SK-N-SH treated with all-trans-retinoic acid at 6 μM for 48 hours (cell line): ENCODE results near the gene DISP3.

Experiments
- ATAC-seq: fragments of 200-7000 bp; cut with Tn5 transposase; 3 replicates; pipeline ENCODE4 v1.9.1; 2020; ENCODE audit warnings: mild to moderate bottlenecking, moderate library complexity
- ARNTL ChIP-seq: fragments of 450-650 bp; formaldehyde crosslinking; IDR thresholded peaks from 2 replicates; pipeline ENCODE4 v1.5.0; 2020; ENCODE audit warnings: low read depth, mild to moderate bottlenecking, moderate library complexity, borderline replicate concordance
- BACH2 ChIP-seq: fragments of 250-450 bp; sonication (Bioruptor Pico); IDR thresholded peaks from 2 replicates; pipeline ENCODE4 v1.9.0; 2021; ENCODE audit warnings: mild to moderate bottlenecking, borderline replicate concordance
- CREB5 ChIP-seq: fragments of 250-450 bp; sonication (Bioruptor Pico); IDR thresholded peaks from 2 replicates; pipeline ENCODE4 v1.5.1; 2020; ENCODE audit warnings: low read depth, mild to moderate bottlenecking, moderate library complexity
- CSDC2 ChIP-seq: fragments of 250-450 bp; sonication (Bioruptor Pico); IDR thresholded peaks from 2 replicates; pipeline ENCODE4 v1.5.0; 2020; ENCODE audit warnings: mild to moderate bottlenecking, moderate library complexity
- ESRRG ChIP-seq: fragments of 250-450 bp; sonication (Bioruptor Pico); IDR thresholded peaks from 2 replicates; pipeline ENCODE4 v1.6.1; 2021; ENCODE audit warnings: mild to moderate bottlenecking
- GLIS3 ChIP-seq: fragments of 250-450 bp; sonication (Bioruptor Pico); IDR thresholded peaks from 2 replicates; pipeline ENCODE4 v1.5.0; 2020; ENCODE audit warnings: mild to moderate bottlenecking, moderate library complexity
- ISL1 ChIP-seq: fragments of 250-450 bp; sonication (Bioruptor Pico); IDR thresholded peaks from 2 replicates; pipeline ENCODE4 v2.1.2; 2022; ENCODE audit warnings: mild to moderate bottlenecking, moderate library complexity
- OSR1 ChIP-seq: fragments of 250-450 bp; sonication (Bioruptor Pico); IDR thresholded peaks from 2 replicates; pipeline ENCODE4 v1.8.0; 2022; ENCODE audit warnings: moderate library complexity, mild to moderate bottlenecking, inconsistent platforms
- PATZ1 ChIP-seq: fragments of 250-450 bp; sonication (Bioruptor Pico); IDR thresholded peaks from 2 replicates; pipeline ENCODE4 v1.8.0; 2020; ENCODE audit warnings: mild to moderate bottlenecking, moderate library complexity, borderline replicate concordance
- POU6F1 ChIP-seq: fragments of 250-450 bp; sonication (Bioruptor Pico); IDR thresholded peaks from 2 replicates; pipeline ENCODE4 v1.8.0; 2021; ENCODE audit warnings: low read depth, mild to moderate bottlenecking, moderate library complexity, borderline replicate concordance
- PPARA ChIP-seq: fragments of 250-450 bp; sonication (Bioruptor Pico); IDR thresholded peaks from 2 replicates; pipeline ENCODE4 v1.5.0; 2020; ENCODE audit warnings: mild to moderate bottlenecking, borderline replicate concordance
- RARB ChIP-seq: fragments of 250-450 bp; sonication (Bioruptor Pico); IDR thresholded peaks from 2 replicates; pipeline ENCODE4 v1.8.0; 2021; ENCODE audit warnings: mild to moderate bottlenecking, moderate library complexity
- SNAI2 ChIP-seq: fragments of 250-450 bp; sonication (Bioruptor Pico); IDR thresholded peaks from 2 replicates; pipeline ENCODE4 v1.5.0; 2020; ENCODE audit warnings: mild to moderate bottlenecking, moderate library complexity
- TCF4 ChIP-seq: fragments of 250-450 bp; sonication (Bioruptor Pico); IDR thresholded peaks from 2 replicates; pipeline ENCODE4 v1.8.0; 2021; ENCODE audit warnings: mild to moderate bottlenecking, moderate library complexity, borderline replicate concordance
- TOX ChIP-seq: fragments of 250-450 bp; sonication (Bioruptor Pico); IDR thresholded peaks from 2 replicates; pipeline ENCODE4 v1.8.0; 2021; ENCODE audit warnings: mild to moderate bottlenecking, moderate library complexity, borderline replicate concordance
- TSHZ2 ChIP-seq: fragments of 250-450 bp; sonication (Bioruptor Pico); IDR thresholded peaks from 2 replicates; pipeline ENCODE4 v1.5.0; 2020; ENCODE audit warnings: mild to moderate bottlenecking, moderate library complexity
- ZC3H10 ChIP-seq: fragments of 250-450 bp; sonication (Bioruptor Pico); IDR thresholded peaks from 2 replicates; pipeline ENCODE4 v1.5.1; 2021; ENCODE audit warnings: mild to moderate bottlenecking, moderate library complexity
- ZFP3 ChIP-seq: fragments of 250-450 bp; sonication (Bioruptor Pico); IDR thresholded peaks from 2 replicates; pipeline ENCODE4 v1.5.0; 2020; ENCODE audit warnings: mild to moderate bottlenecking, moderate library complexity
- ZFP30 ChIP-seq: fragments of 450-650 bp; formaldehyde crosslinking; IDR thresholded peaks from 2 replicates; pipeline ENCODE4 v1.5.0; 2022; ENCODE audit warnings: mild to moderate bottlenecking, moderate library complexity
- ZNF565 ChIP-seq: fragments of 450-650 bp; formaldehyde crosslinking; conservative IDR thresholded peaks from 2 replicates; pipeline ENCODE4 v1.5.0; 2020; ENCODE audit warnings: low read depth, mild to moderate bottlenecking, moderate library complexity
- ZNF70 ChIP-seq: fragments of 450-650 bp; formaldehyde crosslinking; IDR thresholded peaks from 2 replicates; pipeline ENCODE4 v1.5.0; 2020; ENCODE audit warnings: mild to moderate bottlenecking, moderate library complexity
- ZNF8 ChIP-seq: fragments of 450-650 bp; formaldehyde crosslinking; IDR thresholded peaks from 2 replicates; pipeline ENCODE4 v1.5.0; 2020; ENCODE audit warnings: mild to moderate bottlenecking, moderate library complexity

DISP3 gene

GRCh38 chr1:11474826-11475225, 4.1 kb upstream of the DISP3 start:
- ATAC-seq: no peak

GRCh38 chr1:11475748-11476147, 3.2 kb upstream of the DISP3 start:
- ATAC-seq: no peak
- TF ChIP-seq PPARA (CRISPR knock-in tag): no peak
- no peak for TF ChIP-seq RARB
- no peak for TF ChIP-seq OSR1 (CRISPR knock-in tag)
- TF ChIP-seq TOX (CRISPR knock-in tag): no peak
- TF ChIP-seq ZNF70 (CRISPR knock-in tag): no peak
- TF ChIP-seq ARNTL: no peak
- no peak for TF ChIP-seq CREB5 (CRISPR knock-in tag)
- no peak for TF ChIP-seq ZNF8
- no peak for TF ChIP-seq ZFP30 (CRISPR knock-in tag)
- TF ChIP-seq GLIS3: no peak
- TF ChIP-seq ZNF565 (CRISPR knock-in tag): no peak
- no peak for TF ChIP-seq SNAI2 (CRISPR knock-in tag)
- no peak for TF ChIP-seq PATZ1 (CRISPR knock-in tag)
- no peak for TF ChIP-seq ZC3H10
- no peak for TF ChIP-seq TCF4 (CRISPR knock-in tag)
- no peak for TF ChIP-seq ZFP3 (CRISPR knock-in tag)

More at GRCh38 chr1:11474826-11475225, 4.1 kb upstream of the DISP3 start:
- TF ChIP-seq CSDC2 (no peak), GLIS3 (no peak), ARNTL (no peak), PATZ1 (CRISPR knock-in tag) (no peak), ZC3H10 (no peak), CREB5 (CRISPR knock-in tag) (no peak), ZNF565 (CRISPR knock-in tag) (no peak), ESRRG (CRISPR knock-in tag) (no peak), ZFP3 (CRISPR knock-in tag) (no peak), ISL1 (CRISPR knock-in tag) (no peak), ZFP30 (CRISPR knock-in tag) (no peak), ZNF70 (CRISPR knock-in tag) (no peak), BACH2 (CRISPR knock-in tag) (no peak), SNAI2 (CRISPR knock-in tag) (no peak), TOX (CRISPR knock-in tag) (no peak), RARB (no peak), OSR1 (CRISPR knock-in tag) (no peak), TCF4 (CRISPR knock-in tag) (no peak), ZNF8 (no peak)
- TF ChIP-seq, all 23 proteins: peak for 0

- peak; percentile 25 for ATAC-seq
- TF ChIP-seq TSHZ2 (CRISPR knock-in tag): no peak
- TF ChIP-seq POU6F1 (CRISPR knock-in tag): no peak
- TF ChIP-seq TCF4 (CRISPR knock-in tag): no peak
- no peak for TF ChIP-seq CREB5 (CRISPR knock-in tag)
- TF ChIP-seq ISL1 (CRISPR knock-in tag): no peak
- TF ChIP-seq RARB: no peak
- no peak for TF ChIP-seq ZNF70 (CRISPR knock-in tag)
- no peak for TF ChIP-seq SNAI2 (CRISPR knock-in tag)
- TF ChIP-seq ZC3H10: no peak
- no peak for TF ChIP-seq BACH2 (CRISPR knock-in tag)
- TF ChIP-seq TOX (CRISPR knock-in tag): no peak
- no peak for TF ChIP-seq ZNF565 (CRISPR knock-in tag)
- TF ChIP-seq ARNTL: no peak
- no peak for TF ChIP-seq ZFP3 (CRISPR knock-in tag)
Measured at GRCh38 chr1:11479375-11479979, 522 bp downstream of the DISP3 start.
